ENCODE results near the gene RNF149.

Gene RNF149

GRCh38 chr2:101290711-101291110 lies 17.8 kb downstream of the RNF149 start:
- H3K4me3 ChIP-seq (ENCODE audit: low read depth, low read length): no peak overlapping the region
- TF ChIP-seq MAX (IDR thresholded peaks at IDR 0.05; ENCODE audit: low read depth, low read length) (no peak), CTCF (IDR thresholded peaks at IDR 0.05; ENCODE audit: low read depth, low read length) (no peak), MYC (IDR thresholded peaks at IDR 0.05; ENCODE audit: low read depth, low read length) (no peak), POLR2A (IDR thresholded peaks at IDR 0.05; ENCODE audit: extremely low read depth, insufficient read length) (no peak)
- no peak for DNase-seq (ENCODE audit: low read depth)

GRCh38 chr2:101287303-101287702 lies 21.2 kb downstream of the RNF149 start:
- no peak overlapping the region for H3K4me3 ChIP-seq (ENCODE audit: low read depth, low read length)
- DNase-seq (ENCODE audit: low read depth): no peak
- TF ChIP-seq POLR2A (IDR thresholded peaks at IDR 0.05; ENCODE audit: extremely low read depth, insufficient read length) (no peak), MAX (IDR thresholded peaks at IDR 0.05; ENCODE audit: low read depth, low read length) (no peak), MYC (IDR thresholded peaks at IDR 0.05; ENCODE audit: low read depth, low read length) (no peak), CTCF (IDR thresholded peaks at IDR 0.05; ENCODE audit: low read depth, low read length) (no peak)

- no peak for DNase-seq (ENCODE audit: low read depth)
- TF ChIP-seq CTCF (IDR thresholded peaks at IDR 0.05; ENCODE audit: low read depth, low read length) (no peak), POLR2A (IDR thresholded peaks at IDR 0.05; ENCODE audit: extremely low read depth, insufficient read length) (no peak), MYC (IDR thresholded peaks at IDR 0.05; ENCODE audit: low read depth, low read length) (no peak), MAX (IDR thresholded peaks at IDR 0.05; ENCODE audit: low read depth, low read length) (no peak)
- H3K4me3 ChIP-seq (ENCODE audit: low read depth, low read length): no peak overlapping the region
These were observed 21.8 kb downstream of the RNF149 start for GRCh38 chr2:101286684-101287083.

GRCh38 chr2:101282980-101283379 lies 25.5 kb downstream of the RNF149 start:
- no peak for DNase-seq (ENCODE audit: low read depth)
- TF ChIP-seq POLR2A (IDR thresholded peaks at IDR 0.05; ENCODE audit: extremely low read depth, insufficient read length) (no peak), MYC (IDR thresholded peaks at IDR 0.05; ENCODE audit: low read depth, low read length) (no peak), CTCF (IDR thresholded peaks at IDR 0.05; ENCODE audit: low read depth, low read length) (no peak), MAX (IDR thresholded peaks at IDR 0.05; ENCODE audit: low read depth, low read length) (no peak)

GRCh38 chr2:101281482-101281881 lies 27.0 kb downstream of the RNF149 start:
- H3K4me3 ChIP-seq (ENCODE audit: low read depth, low read length): no peak overlapping the region
- no peak for TF ChIP-seq CTCF (IDR thresholded peaks at IDR 0.05; ENCODE audit: low read depth, low read length)
- no peak for TF ChIP-seq MYC (IDR thresholded peaks at IDR 0.05; ENCODE audit: low read depth, low read length)
- TF ChIP-seq POLR2A (IDR thresholded peaks at IDR 0.05; ENCODE audit: extremely low read depth, insufficient read length): no peak
- no peak for TF ChIP-seq MAX (IDR thresholded peaks at IDR 0.05; ENCODE audit: low read depth, low read length)
- no peak for DNase-seq (ENCODE audit: low read depth)

More at GRCh38 chr2:101282980-101283379, 25.5 kb downstream of the RNF149 start:
- H3K4me3 ChIP-seq (ENCODE audit: low read depth, low read length): no peak overlapping the region

- DNase-seq (ENCODE audit: low read depth): no peak
- no peak for TF ChIP-seq CTCF (IDR thresholded peaks at IDR 0.05; ENCODE audit: low read depth, low read length)
- no peak for TF ChIP-seq MAX (IDR thresholded peaks at IDR 0.05; ENCODE audit: low read depth, low read length)
- no peak for TF ChIP-seq MYC (IDR thresholded peaks at IDR 0.05; ENCODE audit: low read depth, low read length)
- no peak for TF ChIP-seq POLR2A (IDR thresholded peaks at IDR 0.05; ENCODE audit: extremely low read depth, insufficient read length)
- H3K4me3 ChIP-seq (ENCODE audit: low read depth, low read length): no peak overlapping the region
These were observed 29.6 kb downstream of the RNF149 start for GRCh38 chr2:101278925-101279324.

Measured in NB4 (cell line).